Panc1 (cell line): ENCODE measurements around the gene ATP2C1. TPM values are rescaled to one million over a fixed set of nuclear protein-coding genes. Genes with fewer than 3 reads are reported as not detected.

ENCODE experiments used
- ATAC-seq: fragments of 200-7000 bp; cut with Tn5 transposase; 2 replicates; pipeline ENCODE4 v1.9.1; 2020; ENCODE audit warnings: mild to moderate bottlenecking, moderate library complexity
- BruUV-seq: library from RNA; stranded (reverse); fragments of 400-500 nt; replicated peaks from 2 replicates; lab custom pipeline; 2021; lab: Mats Ljungman, UMichigan
- CTCF ChIA-PET: fragments of 300-600 bp; sonication (Branson Sonifier 250); formaldehyde crosslinking; loops from one replicate; lab custom pipeline; 2022; ENCODE audit warnings: antibody characterized with exemption; lab: Charles Lee
- POLR2A ChIA-PET: fragments of 300-600 bp; sonication (Branson Sonifier 250); formaldehyde crosslinking; loops from one replicate; lab custom pipeline; 2022; ENCODE audit warnings: antibody characterized with exemption; lab: Charles Lee
- DNase-seq: peaks from one replicate; pipeline ENCODE4 v3.0.0-alpha.2; 2010; ENCODE audit warnings: low read depth, low spot score
- H3K27ac ChIP-seq: 2 replicates; pipeline ENCODE4 v1.5.1; 2011; ENCODE audit warnings: mild to moderate bottlenecking, low read length, inconsistent platforms
- H3K27me3 ChIP-seq: fragments of 200-500 bp; sonication (Bioruptor generic); 2 replicates; pipeline ENCODE4 v1.6.0; 2014; ENCODE audit warnings: low read length, inconsistent platforms; ENCODE audit not compliant: control insufficient read depth, insufficient read depth
- H3K36me3 ChIP-seq: fragments of 200-500 bp; sonication (Bioruptor generic); 2 replicates; pipeline ENCODE4 v1.5.1; 2014; ENCODE audit warnings: inconsistent platforms, mild to moderate bottlenecking, low read length, moderate library complexity; ENCODE audit not compliant: control insufficient read depth, insufficient read depth
- H3K4me1 ChIP-seq: 2 replicates; pipeline ENCODE4 v1.5.1; 2011; ENCODE audit warnings: inconsistent platforms, mild to moderate bottlenecking, low read length, moderate library complexity; ENCODE audit not compliant: control insufficient read depth, insufficient read depth
- H3K4me3 ChIP-seq, 2 experiments: 2 replicates each; pipeline ENCODE4 v1.5.1; 2011 to 2012; ENCODE audit warnings: low read depth in 2 of 2, low read length in 2 of 2, mild to moderate bottlenecking in 2 of 2, inconsistent platforms in 1 of 2, moderate library complexity in 1 of 2
- H3K9me3 ChIP-seq: fragments of 200-500 bp; sonication (Bioruptor generic); 2 replicates; pipeline ENCODE4 v1.5.1; 2014; ENCODE audit warnings: low read depth, mild to moderate bottlenecking, inconsistent platforms, low read length, moderate library complexity; ENCODE audit not compliant: control insufficient read depth, insufficient read depth
- CTCF ChIP-seq: fragments of 450-650 bp; IDR thresholded peaks from 2 replicates; pipeline ENCODE4 v1.5.1; 2017; ENCODE audit warnings: mild to moderate bottlenecking
- POLR2AphosphoS5 ChIP-seq: IDR thresholded peaks from 2 replicates; pipeline ENCODE4 v1.6.1; 2012; ENCODE audit warnings: mild to moderate bottlenecking, low read depth, low read length, moderate library complexity
- REST ChIP-seq, 2 experiments: IDR thresholded peaks; 2 replicates each; pipeline ENCODE4 v1.6.1; 2011 to 2012; ENCODE audit warnings: low read depth in 2 of 2, control low read depth in 1 of 2, low read length in 1 of 2, mild to moderate bottlenecking in 1 of 2, moderate library complexity in 1 of 2; ENCODE audit not compliant: insufficient read depth in 1 of 2
- SIN3A ChIP-seq: IDR thresholded peaks from 2 replicates; pipeline ENCODE4 v1.6.1; 2012; ENCODE audit warnings: low read depth, mild to moderate bottlenecking, low read length, moderate library complexity, borderline replicate concordance; ENCODE audit not compliant: insufficient read depth
- TCF7L2 ChIP-seq: IDR thresholded peaks from 2 replicates; pipeline ENCODE4 v1.6.1; 2011; ENCODE audit warnings: mild to moderate bottlenecking, low read depth, low read length, inconsistent platforms
- in situ Hi-C: cut with HindIII; loops from 2 replicates; pipeline ENCODE4 v1.10.0; 2016; ENCODE audit warnings: low sequenced_read_pairs, low pct_unique_long_range_greater_than_20kb
- intact Hi-C: fragments of 100-400 bp; cut with micrococcal nuclease; formaldehyde crosslinking; loops from one replicate; pipeline ENCODE4 v1.10.0; 2022; ENCODE audit not compliant: unreplicated experiment
- total RNA-seq: library from RNA; stranded (reverse); gene quantifications from one replicate; pipeline ENCODE4 v1.2.1, GENCODE V29; 2021; ENCODE audit not compliant: unreplicated experiment

The ATP2C1 gene
- total RNA-seq, 1 experiment from 2014 or later, result 101 TPM

- Histone ChIP-seq H3K36me3 (peaks cover 18% of the 10 kb centered on the region), H3K9me3 (no peaks in the 10 kb centered on the region), H3K4me1 (no peaks in the 10 kb centered on the region), H3K4me3 (no peak overlapping the region), H3K27me3 (no peaks in the 10 kb centered on the region), H3K27ac (no peak overlapping the region)
- ChIA-PET CTCF (no interaction called here), POLR2A (no interaction called here)
- no peak for TF ChIP-seq SIN3A
- TF ChIP-seq REST (IDR thresholded peaks at IDR 0.05; ENCODE audit: insufficient read depth in 1 of 2, low read depth in 2 of 2, low read length in 1 of 2), result no peak
- no peak for TF ChIP-seq POLR2AphosphoS5
- in situ Hi-C loops (no loop called here), intact Hi-C loops (no loop called here)
- no TSS peak for BruUV-seq
- no peak for DNase-seq
- ATAC-seq, result no peak
Measured at GRCh38 chr3:130941793-130942192, 47.9 kb downstream of the ATP2C1 start.

GRCh38 chr3:130946882-130947281 lies 53.0 kb downstream of the ATP2C1 start:
- TF ChIP-seq CTCF (no peak), TCF7L2 (no peak)
- ChIA-PET POLR2A (no interaction called here), CTCF (no interaction called here)
- Histone ChIP-seq H3K27me3 (no peaks in the 10 kb centered on the region), H3K4me3 (no peak overlapping the region), H3K9me3 (peaks cover 9% of the 10 kb centered on the region; the same call in 1 of the 2 replicates), H3K36me3 (peaks cover 14% of the 10 kb centered on the region), H3K4me1 (no peaks in the 10 kb centered on the region), H3K27ac (no peak overlapping the region)
- intact Hi-C loops, result no loop called here
- no peak for ATAC-seq
- in situ Hi-C loops, result no loop called here
- no peak for DNase-seq
- no TSS peak for BruUV-seq

- Histone ChIP-seq H3K4me3 (no peak overlapping the region), H3K27ac (no peak overlapping the region), H3K36me3 (peaks cover 6% of the 10 kb centered on the region), H3K4me1 (no peaks in the 10 kb centered on the region), H3K27me3 (no peaks in the 10 kb centered on the region), H3K9me3 (peaks cover 9% of the 10 kb centered on the region; the same call in 1 of the 2 replicates)
- intact Hi-C loops, result no loop called here
- ChIA-PET CTCF (no interaction called here), POLR2A (no interaction called here)
- no peak for ATAC-seq
- BruUV-seq, result no TSS peak
- DNase-seq, result no peak
- in situ Hi-C loops, result no loop called here
- no peak for TF ChIP-seq TCF7L2
- TF ChIP-seq SIN3A, result no peak
- TF ChIP-seq CTCF, result no peak
- no peak for TF ChIP-seq REST (IDR thresholded peaks at IDR 0.05; ENCODE audit: insufficient read depth in 1 of 2, low read depth in 2 of 2, low read length in 1 of 2)
- TF ChIP-seq POLR2AphosphoS5, result no peak
Measured at GRCh38 chr3:130948001-130948773, 54.3 kb downstream of the ATP2C1 start.
